ENCODE measurements around the gene PPP1R11.

DNA sequence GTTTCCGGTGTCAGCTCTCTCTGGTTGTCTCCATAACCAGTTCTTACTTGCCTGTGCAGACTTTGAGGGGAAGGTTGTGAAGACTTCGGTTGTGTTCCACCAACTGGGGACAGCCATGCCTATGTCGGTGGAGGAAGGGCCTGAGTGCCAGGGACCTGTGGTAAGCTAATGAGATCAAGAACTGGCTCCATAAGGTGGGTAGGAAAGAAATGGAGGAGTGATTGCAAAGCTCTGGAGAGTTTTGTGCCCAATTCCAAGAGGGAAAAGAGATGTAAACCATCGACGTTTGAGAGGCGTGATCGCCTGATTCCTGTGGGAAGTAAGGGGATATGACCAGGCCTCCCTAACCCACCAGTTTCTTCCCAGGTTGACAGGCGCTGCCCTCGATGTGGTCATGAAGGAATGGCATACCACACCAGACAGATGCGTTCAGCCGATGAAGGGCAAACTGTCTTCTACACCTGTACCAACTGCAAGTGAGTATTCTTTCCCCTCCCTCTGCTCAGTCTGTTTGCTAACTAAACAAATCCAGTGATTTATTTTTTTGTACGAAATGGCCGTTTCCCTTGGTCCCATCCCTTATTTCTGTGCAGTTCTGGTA, 5.0 kb upstream of the PPP1R11 start:
- TF ChIP-seq EZH2 (IDR thresholded peaks at IDR 0.05; ENCODE audit: borderline replicate concordance, low read length): no peak
- TF ChIP-seq, protein P1, sequence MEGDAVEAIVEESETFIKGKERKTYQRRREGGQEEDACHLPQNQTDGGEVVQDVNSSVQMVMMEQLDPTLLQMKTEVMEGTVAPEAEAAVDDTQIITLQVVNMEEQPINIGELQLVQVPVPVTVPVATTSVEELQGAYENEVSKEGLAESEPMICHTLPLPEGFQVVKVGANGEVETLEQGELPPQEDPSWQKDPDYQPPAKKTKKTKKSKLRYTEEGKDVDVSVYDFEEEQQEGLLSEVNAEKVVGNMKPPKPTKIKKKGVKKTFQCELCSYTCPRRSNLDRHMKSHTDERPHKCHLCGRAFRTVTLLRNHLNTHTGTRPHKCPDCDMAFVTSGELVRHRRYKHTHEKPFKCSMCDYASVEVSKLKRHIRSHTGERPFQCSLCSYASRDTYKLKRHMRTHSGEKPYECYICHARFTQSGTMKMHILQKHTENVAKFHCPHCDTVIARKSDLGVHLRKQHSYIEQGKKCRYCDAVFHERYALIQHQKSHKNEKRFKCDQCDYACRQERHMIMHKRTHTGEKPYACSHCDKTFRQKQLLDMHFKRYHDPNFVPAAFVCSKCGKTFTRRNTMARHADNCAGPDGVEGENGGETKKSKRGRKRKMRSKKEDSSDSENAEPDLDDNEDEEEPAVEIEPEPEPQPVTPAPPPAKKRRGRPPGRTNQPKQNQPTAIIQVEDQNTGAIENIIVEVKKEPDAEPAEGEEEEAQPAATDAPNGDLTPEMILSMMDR (conservative IDR thresholded peaks at IDR 0.05 in 1 of 2, IDR thresholded peaks at IDR 0.05 in 1 of 2; ENCODE audit: extremely low read depth in 1 of 2, insufficient read depth in 1 of 2, low read depth in 1 of 2, low read length in 2 of 2): no peak

Data from mammary epithelial cell (primary cell).